BLaER1 treated with 17β-estradiol and CSF1 and Interleukin-3, amounts not matched to agents 10 nM and 100 nM (cell line): ENCODE measurements around the gene PKHD1.

Source experiments
- H3K27ac ChIP-seq, 11 experiments: shearing (Covaris generic); formaldehyde crosslinking; 2 replicates each; pipeline ENCODE4 v1.8.1; 2022
- H3K27me3 ChIP-seq, 11 experiments: shearing (Covaris generic); formaldehyde crosslinking; 2 replicates each; pipeline ENCODE4 v1.8.1; 2022
- H3K36me3 ChIP-seq, 11 experiments: shearing (Covaris generic); formaldehyde crosslinking; 2 replicates each; pipeline ENCODE4 v1.8.1; 2022
- H3K4me1 ChIP-seq, 10 experiments: shearing (Covaris generic); formaldehyde crosslinking; 2 replicates each; pipeline ENCODE4 v1.8.1; 2022
- H3K4me2 ChIP-seq, 11 experiments: shearing (Covaris generic); formaldehyde crosslinking; 2 replicates each; pipeline ENCODE4 v1.8.1; 2022
- H3K4me3 ChIP-seq, 10 experiments: shearing (Covaris generic); formaldehyde crosslinking; 2 replicates each; pipeline ENCODE4 v1.8.1; 2022
- H3K9ac ChIP-seq, 11 experiments: shearing (Covaris generic); formaldehyde crosslinking; 2 replicates each; pipeline ENCODE4 v1.8.1; 2022
- H3K9me3 ChIP-seq, 11 experiments: shearing (Covaris generic); formaldehyde crosslinking; replicated peaks in 1 of 11; 2 replicates each; pipeline ENCODE4 v1.8.1; 2022
- H4K20me1 ChIP-seq, 11 experiments: shearing (Covaris generic); formaldehyde crosslinking; 2 replicates each; pipeline ENCODE4 v1.8.1; 2022
- Cebpa-rat ChIP-seq, 11 experiments: shearing (Covaris generic); IDR thresholded peaks; 2 replicates each; pipeline ENCODE4 v1.8.1; 2022

The PKHD1 gene

DNA sequence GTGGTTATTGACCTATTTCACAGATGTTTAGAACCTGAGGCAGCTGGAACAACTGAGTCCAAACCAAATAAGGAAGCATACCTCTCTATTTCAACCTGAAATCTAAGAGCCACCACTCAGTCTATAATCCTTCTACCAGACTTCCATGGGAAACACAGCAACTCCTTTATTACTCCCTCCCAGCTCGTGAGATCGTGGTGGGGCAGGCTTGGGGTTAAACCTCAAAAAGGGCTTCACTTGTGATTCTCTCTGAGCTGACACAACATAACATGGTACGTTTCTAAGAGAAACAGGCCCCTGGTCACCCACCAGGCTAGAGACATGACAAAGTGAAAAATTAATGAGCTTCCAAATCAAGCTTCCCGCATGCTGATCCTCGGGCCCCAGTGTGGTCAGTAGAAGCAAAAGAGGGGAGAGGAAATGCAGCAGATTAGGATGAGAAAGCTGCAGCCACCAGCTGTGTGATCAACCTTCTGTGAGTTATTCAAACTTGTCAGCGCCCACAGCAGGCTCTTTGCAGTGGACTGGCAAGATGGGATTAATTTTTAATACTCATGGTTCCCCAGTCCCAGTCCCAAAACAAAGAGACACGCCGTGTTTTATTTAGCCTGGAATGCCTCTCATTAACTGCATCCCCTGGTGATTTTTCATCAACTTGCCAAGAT, 9.3 kb downstream of the PKHD1 start:
- H3K9ac ChIP-seq: no peak overlapping the region
- H4K20me1 ChIP-seq: no peaks in the 10 kb centered on the region
- H3K4me3 ChIP-seq: no peak overlapping the region
- peak overlapping the region in 3 of 11 experiments; percentile 1 to 24 (median 2); a peak in 2 of 22 replicates for H3K4me2 ChIP-seq
- H3K9me3 ChIP-seq: no peaks in the 10 kb centered on the region
- TF ChIP-seq Cebpa-rat (IDR thresholded peaks at IDR 0.05): no peak
- no peak overlapping the region for H3K27ac ChIP-seq
- peaks cover 0 to 13% (median 2%) of the 10 kb centered on the region in 10 experiments; a peak in 2 of 20 replicates for H3K4me1 ChIP-seq
- no peaks in the 10 kb centered on the region for H3K27me3 ChIP-seq
- H3K36me3 ChIP-seq: no peaks in the 10 kb centered on the region

DNA sequence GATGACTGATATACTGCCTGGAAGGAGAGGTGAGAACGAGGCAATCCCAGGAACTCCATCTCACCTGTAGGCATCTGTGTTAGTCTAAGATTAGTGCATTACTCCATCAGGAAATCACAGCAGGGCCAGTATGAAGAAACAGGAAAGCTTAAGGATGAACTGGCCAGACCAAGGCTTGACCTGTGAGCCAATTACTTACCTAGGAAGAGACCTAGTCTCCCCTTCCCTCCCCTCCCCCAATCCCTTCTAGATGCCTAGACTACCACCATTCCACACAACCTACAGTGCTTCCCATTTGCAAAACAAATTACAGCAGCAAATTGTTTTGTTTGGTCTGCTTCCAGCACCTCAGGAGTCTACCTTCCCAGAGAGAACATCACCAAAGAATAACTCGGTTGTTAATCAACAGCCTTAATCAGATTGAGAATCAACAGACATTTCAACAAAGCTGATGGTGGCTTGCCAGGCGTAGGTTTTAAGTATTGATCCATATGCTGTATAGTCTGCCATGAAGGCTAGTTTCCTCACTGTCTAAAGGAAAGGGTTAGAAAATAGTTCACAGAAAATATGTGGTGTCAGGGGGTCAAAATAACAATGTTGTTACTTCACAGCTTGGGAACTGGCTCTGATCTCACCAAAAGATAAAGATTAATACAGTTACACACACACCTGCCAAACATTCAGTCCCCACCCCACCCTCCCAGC, 10.1 kb downstream of the PKHD1 start:
- H3K27me3 ChIP-seq: no peaks in the 10 kb centered on the region
- no peaks in the 10 kb centered on the region for H3K9me3 ChIP-seq
- TF ChIP-seq Cebpa-rat (IDR thresholded peaks at IDR 0.05): no peak
- no peak overlapping the region for H3K9ac ChIP-seq
- no peak overlapping the region for H3K4me2 ChIP-seq
- H3K4me1 ChIP-seq: peaks cover 0 to 13% (median 2%) of the 10 kb centered on the region in 10 experiments; a peak in 2 of 20 replicates
- no peaks in the 10 kb centered on the region for H4K20me1 ChIP-seq
- H3K4me3 ChIP-seq: no peak overlapping the region
- H3K36me3 ChIP-seq: no peaks in the 10 kb centered on the region
- no peak overlapping the region for H3K27ac ChIP-seq

DNA sequence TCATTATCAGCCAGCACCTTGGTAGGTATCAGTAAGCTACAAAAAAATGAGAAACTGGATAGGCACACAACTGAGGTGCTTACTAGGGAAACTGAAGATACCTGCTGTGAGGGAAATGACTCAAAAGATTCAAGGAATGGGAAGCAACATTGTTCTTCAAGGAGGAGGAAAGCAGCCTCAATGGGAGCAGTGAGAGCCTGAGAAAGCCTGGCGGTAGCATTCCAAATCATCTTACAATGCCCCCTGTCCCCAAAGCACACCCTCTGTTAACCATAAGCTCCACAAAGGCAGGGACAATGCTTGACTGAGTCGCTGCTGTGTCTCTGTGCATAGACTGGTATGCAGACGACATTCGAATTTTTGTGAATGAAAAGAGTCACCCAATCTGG, 10.6 kb downstream of the PKHD1 start:
- no peaks in the 10 kb centered on the region for H3K27me3 ChIP-seq

DNA sequence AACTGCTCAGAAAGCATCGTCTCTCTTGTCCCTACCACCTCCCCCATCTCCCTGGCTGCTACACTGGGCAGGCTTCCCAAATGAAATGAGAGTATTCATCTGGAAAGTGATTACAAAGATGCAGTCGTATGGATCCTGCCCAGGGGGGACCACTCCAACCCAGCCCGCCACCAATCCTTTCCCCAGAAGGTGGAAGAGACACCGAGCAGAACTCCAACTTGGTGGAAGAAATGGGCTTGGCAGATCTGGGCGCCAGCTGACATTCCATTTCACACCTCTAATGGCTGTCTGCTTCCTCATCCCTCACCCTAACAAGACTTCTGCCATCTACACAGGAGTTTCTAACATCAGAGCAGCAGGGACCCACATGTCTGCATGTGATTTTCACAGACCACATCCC, 12.7 kb downstream of the PKHD1 start:
- H3K4me1 ChIP-seq: peaks cover 0 to 13% (median under 1%) of the 10 kb centered on the region in 10 experiments; a peak in 2 of 20 replicates
- no peaks in the 10 kb centered on the region for H4K20me1 ChIP-seq
- H3K9me3 ChIP-seq: no peaks in the 10 kb centered on the region
- H3K27me3 ChIP-seq: no peaks in the 10 kb centered on the region
- no peak overlapping the region for H3K9ac ChIP-seq
- no peak overlapping the region for H3K27ac ChIP-seq
- no peaks in the 10 kb centered on the region for H3K36me3 ChIP-seq
- TF ChIP-seq Cebpa-rat (IDR thresholded peaks at IDR 0.05): no peak
- no peak overlapping the region for H3K4me3 ChIP-seq
- H3K4me2 ChIP-seq: no peak overlapping the region; a peak in 2 of 22 replicates

More for the DNA sequence above, 10.6 kb downstream of the PKHD1 start:
- Histone ChIP-seq H3K9me3 (no peaks in the 10 kb centered on the region), H3K36me3 (no peaks in the 10 kb centered on the region), H3K9ac (no peak overlapping the region), H3K4me1 (peaks cover 0 to 13% (median 2%) of the 10 kb centered on the region in 10 experiments; a peak in 2 of 20 replicates), H3K4me3 (no peak overlapping the region), H3K4me2 (no peak overlapping the region), H4K20me1 (no peaks in the 10 kb centered on the region), H3K27ac (no peak overlapping the region)
- TF ChIP-seq Cebpa-rat (IDR thresholded peaks at IDR 0.05): no peak

DNA sequence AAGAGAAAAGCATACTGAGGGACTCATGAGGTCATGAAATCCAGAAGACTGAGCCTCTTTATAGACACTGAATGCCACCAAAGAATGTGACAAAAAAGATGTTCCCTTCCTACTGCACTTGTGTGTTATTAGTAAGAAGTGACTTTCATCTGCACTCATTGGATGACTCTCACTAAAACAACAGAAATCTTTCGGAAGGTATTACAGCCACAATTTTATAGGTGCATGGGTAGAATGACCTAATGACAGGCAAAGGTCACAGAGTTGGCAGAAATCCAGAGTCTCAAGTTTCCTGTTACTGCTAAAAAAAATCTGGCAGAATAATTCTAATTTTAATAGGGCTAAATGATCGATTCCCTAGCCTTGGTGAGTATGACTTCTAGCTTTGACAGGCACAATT, 13.3 kb downstream of the PKHD1 start:
- Histone ChIP-seq H4K20me1 (no peaks in the 10 kb centered on the region), H3K9ac (no peak overlapping the region), H3K36me3 (no peaks in the 10 kb centered on the region), H3K4me3 (no peak overlapping the region), H3K27me3 (no peaks in the 10 kb centered on the region), H3K9me3 (no peaks in the 10 kb centered on the region), H3K4me2 (no peak overlapping the region; a peak in 1 of 22 replicates), H3K27ac (no peak overlapping the region), H3K4me1 (peaks cover 0 to 12% (median 0%) of the 10 kb centered on the region in 10 experiments; a peak in 2 of 20 replicates)
- no peak for TF ChIP-seq Cebpa-rat (IDR thresholded peaks at IDR 0.05)

DNA sequence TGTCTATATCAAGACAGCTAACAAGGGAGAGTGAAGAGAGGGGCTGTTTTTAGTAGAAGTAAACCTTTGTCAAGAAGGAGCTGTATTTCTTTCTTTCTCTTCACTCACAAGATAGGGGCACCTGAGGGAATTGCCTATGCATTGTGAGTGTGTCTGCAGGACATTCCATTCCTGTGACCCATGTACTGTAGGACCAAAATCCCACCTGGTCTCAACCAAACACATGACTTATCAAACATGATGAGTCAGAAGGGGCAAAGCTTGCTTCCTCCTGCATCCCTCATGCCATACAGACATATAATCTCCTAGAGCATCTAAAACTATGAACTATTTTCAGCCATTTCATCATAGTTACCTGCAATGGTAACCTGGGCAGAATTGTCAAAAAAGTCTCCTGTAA, 21.8 kb downstream of the PKHD1 start:
- H3K4me3 ChIP-seq: no peak overlapping the region
- TF ChIP-seq Cebpa-rat (IDR thresholded peaks at IDR 0.05): no peak
- H4K20me1 ChIP-seq: no peaks in the 10 kb centered on the region
- H3K9me3 ChIP-seq: peaks cover 0 to 12% (median 7%) of the 10 kb centered on the region in 11 experiments; a peak in 4 of 22 replicates
- H3K36me3 ChIP-seq: no peaks in the 10 kb centered on the region
- H3K4me2 ChIP-seq: peak overlapping the region in 7 of 11 experiments; percentile 36 to 88 (median 55); a peak in 14 of 22 replicates
- H3K27ac ChIP-seq: peak overlapping the region in 6 of 11 experiments; percentile 28 to 93 (median 62); a peak in 8 of 22 replicates
- peak overlapping the region in 1 of 11 experiments; percentile 42; a peak in 1 of 22 replicates for H3K9ac ChIP-seq
- H3K4me1 ChIP-seq: peaks cover 16 to 66% (median 49%) of the 10 kb centered on the region in 10 experiments
- H3K27me3 ChIP-seq: no peaks in the 10 kb centered on the region

DNA sequence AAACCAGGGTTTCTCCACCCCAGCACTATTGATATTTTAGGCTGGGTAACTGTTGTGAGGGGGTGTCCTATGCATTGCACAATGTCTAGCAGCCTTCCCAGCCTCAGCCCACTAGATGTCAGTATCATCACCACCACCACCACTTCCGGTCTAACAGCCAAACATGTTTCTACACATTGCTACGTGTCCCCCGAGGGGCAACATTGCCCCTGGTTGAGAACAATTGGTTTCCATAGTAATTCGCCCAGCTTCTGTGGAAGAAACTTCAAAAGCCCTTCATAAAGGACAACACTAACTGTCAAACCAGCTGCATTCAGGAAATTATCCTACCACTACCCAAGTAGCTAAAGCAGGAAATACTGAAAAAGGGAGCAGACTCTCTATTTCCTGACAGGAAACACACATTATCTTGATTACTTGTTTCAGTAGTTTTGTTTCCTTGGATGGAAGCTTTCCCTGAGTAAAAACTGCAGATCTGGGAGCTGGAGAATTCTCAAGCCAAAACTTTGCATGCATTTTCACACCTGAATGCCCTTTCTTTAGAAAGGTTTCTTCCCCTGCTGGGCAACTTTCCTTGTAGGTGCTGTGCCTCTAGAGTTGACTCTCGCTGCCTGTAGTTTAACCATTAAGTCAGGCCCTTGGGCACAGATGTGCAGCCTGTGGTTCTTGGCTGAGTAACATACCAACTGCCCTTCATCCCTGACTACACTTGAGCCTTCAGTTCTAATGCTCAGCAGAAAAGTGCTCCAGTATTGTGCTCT, 23.6 kb downstream of the PKHD1 start:
- peaks cover 0 to 12% (median 7%) of the 10 kb centered on the region in 11 experiments; a peak in 4 of 22 replicates for H3K9me3 ChIP-seq
- H3K27ac ChIP-seq: peak overlapping the region in 10 of 11 experiments; percentile 29 to 93 (median 86); a peak in 19 of 22 replicates
- H4K20me1 ChIP-seq: no peaks in the 10 kb centered on the region
- TF ChIP-seq Cebpa-rat (IDR thresholded peaks at IDR 0.05): peak in 10 of 11 experiments; percentile 32 to 99 (median 94); a peak in 19 of 22 replicates
- peak overlapping the region in 8 of 10 experiments; percentile 14 to 51 (median 38); a peak in 13 of 20 replicates for H3K4me3 ChIP-seq
- peaks cover 16 to 81% (median 59%) of the 10 kb centered on the region in 10 experiments for H3K4me1 ChIP-seq
- H3K9ac ChIP-seq: peak overlapping the region in 9 of 11 experiments; percentile 34 to 82 (median 66); a peak in 15 of 22 replicates
- no peaks in the 10 kb centered on the region for H3K27me3 ChIP-seq
- no peaks in the 10 kb centered on the region for H3K36me3 ChIP-seq
- peak overlapping the region; percentile 51 to 93 (median 86) for H3K4me2 ChIP-seq

DNA sequence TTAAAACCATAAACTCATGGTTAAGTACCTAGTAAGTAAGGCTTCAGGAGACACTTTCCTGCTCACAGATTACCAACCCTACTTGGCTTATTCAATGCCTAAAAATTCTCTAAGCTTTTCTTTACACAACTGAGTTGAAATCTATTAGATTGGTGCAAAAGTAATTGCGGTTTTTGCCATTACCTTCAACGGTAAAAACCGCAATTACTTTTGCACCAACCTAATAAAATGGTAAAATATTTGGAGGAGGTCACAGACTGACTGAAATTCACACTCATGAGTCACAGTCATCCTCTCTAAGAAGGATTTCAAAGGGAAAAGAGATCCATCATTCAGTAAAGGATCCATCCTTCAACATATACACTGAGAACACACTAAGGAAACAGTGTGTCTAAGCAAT, 25.9 kb downstream of the PKHD1 start:
- Histone ChIP-seq H3K9me3 (peaks cover 0 to 12% (median 7%) of the 10 kb centered on the region in 11 experiments; a peak in 5 of 22 replicates), H3K27ac (peak overlapping the region in 5 of 11 experiments; percentile 88 to 93 (median 89); a peak in 9 of 22 replicates), H3K36me3 (no peaks in the 10 kb centered on the region), H3K4me3 (no peak overlapping the region), H3K9ac (no peak overlapping the region), H3K27me3 (no peaks in the 10 kb centered on the region), H4K20me1 (no peaks in the 10 kb centered on the region), H3K4me1 (peaks cover 16 to 71% (median 55%) of the 10 kb centered on the region in 10 experiments), H3K4me2 (peak overlapping the region in 4 of 11 experiments; percentile 21 to 93 (median 87); a peak in 5 of 22 replicates)
- TF ChIP-seq Cebpa-rat (IDR thresholded peaks at IDR 0.05): no peak
